ENCODE data around the gene PPTC7.
"Not testable (repeated sequence)": the region's sequence is repeated elsewhere in the genome, so short reads cannot be mapped to it uniquely, and the experiment has no call there.

PPTC7 gene

DNA sequence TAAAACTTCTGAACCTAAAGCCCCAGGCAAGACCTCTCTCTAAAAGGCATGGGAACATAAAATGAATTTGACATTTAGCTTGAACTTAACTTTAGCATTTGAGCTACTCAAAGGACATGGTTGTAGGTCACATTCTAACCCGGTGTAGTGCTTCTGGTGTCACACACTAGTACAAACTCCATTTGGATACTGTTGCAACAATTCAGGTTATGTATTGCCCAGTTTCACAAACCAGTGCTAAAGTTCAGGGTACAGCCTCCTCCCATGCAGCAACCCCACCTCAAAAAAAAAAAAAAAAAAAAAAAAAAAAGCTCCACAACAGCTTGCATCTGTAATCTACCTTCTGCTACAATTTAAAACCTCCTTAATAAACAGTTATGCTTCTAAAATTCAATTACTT is 7.8 kb downstream of the PPTC7 start:
- Histone ChIP-seq H3K36me3 (ENCODE audit: insufficient read depth, low read length) (no peaks in the 10 kb centered on the region; the same call in 1 of the 2 replicates), H3K27ac (ENCODE audit: low read depth, low read length, poor library complexity, severe bottlenecking) (no peak overlapping the region), H3K4me2 (ENCODE audit: low read length) (no peak overlapping the region)

GRCh38 chr12:110574717-110575230 is 8.3 kb downstream of the PPTC7 start:
- H3K27ac ChIP-seq (ENCODE audit: low read depth, low read length, poor library complexity, severe bottlenecking); H4K20me1 ChIP-seq (ENCODE audit: insufficient read depth, low read length); H3K27me3 ChIP-seq (ENCODE audit: insufficient read depth, low read length); H3K4me2 ChIP-seq (ENCODE audit: low read length); H3K9me2 ChIP-seq (ENCODE audit: low read depth, low read length); H2AFZ ChIP-seq (ENCODE audit: low read length); H3K4me3 ChIP-seq (ENCODE audit: low read depth, low read length, poor library complexity, severe bottlenecking); H3K9me3 ChIP-seq (ENCODE audit: low read length); H3K36me3 ChIP-seq (ENCODE audit: insufficient read depth, low read length); H3F3A ChIP-seq (ENCODE audit: insufficient read depth, low read length); H3K9ac ChIP-seq (ENCODE audit: low read length): not testable (repeated sequence)
- peaks cover 84% of the 10 kb centered on the region for H3K79me2 ChIP-seq (ENCODE audit: insufficient read depth, low read length)
- peaks cover 26% of the 10 kb centered on the region for H3K4me1 ChIP-seq (ENCODE audit: insufficient read depth, low read length, severe bottlenecking)

More for the DNA sequence above, 7.8 kb downstream of the PPTC7 start:
- peaks cover 88% of the 10 kb centered on the region for H3K79me2 ChIP-seq (ENCODE audit: insufficient read depth, low read length)
- peaks cover 32% of the 10 kb centered on the region for H3K4me1 ChIP-seq (ENCODE audit: insufficient read depth, low read length, severe bottlenecking)
- TF ChIP-seq CTCF (IDR thresholded peaks at IDR 0.05; ENCODE audit: low read length) (no peak), EZH2 (IDR thresholded peaks at IDR 0.05; ENCODE audit: borderline replicate concordance, low read length) (no peak)
- no peaks in the 10 kb centered on the region for H3K9me2 ChIP-seq (ENCODE audit: low read depth, low read length)
- no peaks in the 10 kb centered on the region for H3K27me3 ChIP-seq (ENCODE audit: insufficient read depth, low read length)
- no peak overlapping the region for H3K9ac ChIP-seq (ENCODE audit: low read length)
- H4K20me1 ChIP-seq (ENCODE audit: insufficient read depth, low read length): no peaks in the 10 kb centered on the region
- H3K9me3 ChIP-seq (ENCODE audit: low read length): 0 out of 2 replicates have a peak, but pooled peaks cover 3% of the 10 kb centered on the region
- H2AFZ ChIP-seq (ENCODE audit: low read length): no peak overlapping the region
- H3K4me3 ChIP-seq (ENCODE audit: low read depth, low read length, poor library complexity, severe bottlenecking): no peak overlapping the region
- H3F3A ChIP-seq (ENCODE audit: insufficient read depth, low read length): no peaks in the 10 kb centered on the region

GRCh38 chr12:110574044-110574443 is 9.1 kb downstream of the PPTC7 start:
- Histone ChIP-seq H3K9me2 (ENCODE audit: low read depth, low read length) (no peaks in the 10 kb centered on the region), H2AFZ (ENCODE audit: low read length) (no peak overlapping the region), H3K9ac (ENCODE audit: low read length) (no peak overlapping the region), H4K20me1 (ENCODE audit: insufficient read depth, low read length) (no peaks in the 10 kb centered on the region), H3K36me3 (ENCODE audit: insufficient read depth, low read length) (no peaks in the 10 kb centered on the region; the same call in 1 of the 2 replicates), H3K4me2 (ENCODE audit: low read length) (no peak overlapping the region), H3K27ac (ENCODE audit: low read depth, low read length, poor library complexity, severe bottlenecking) (no peak overlapping the region), H3K27me3 (ENCODE audit: insufficient read depth, low read length) (no peaks in the 10 kb centered on the region), H3K9me3 (ENCODE audit: low read length) (peaks cover 3% of the 10 kb centered on the region; the same call in 1 of the 2 replicates), H3F3A (ENCODE audit: insufficient read depth, low read length) (no peaks in the 10 kb centered on the region), H3K4me1 (ENCODE audit: insufficient read depth, low read length, severe bottlenecking) (peaks cover 19% of the 10 kb centered on the region), H3K79me2 (ENCODE audit: insufficient read depth, low read length) (peaks cover 84% of the 10 kb centered on the region), H3K4me3 (ENCODE audit: low read depth, low read length, poor library complexity, severe bottlenecking) (no peak overlapping the region)
- TF ChIP-seq EZH2 (IDR thresholded peaks at IDR 0.05; ENCODE audit: borderline replicate concordance, low read length) (no peak), CTCF (IDR thresholded peaks at IDR 0.05; ENCODE audit: low read length) (no peak)

GRCh38 chr12:110570798-110571197 is 12.3 kb downstream of the PPTC7 start:
- not testable (repeated sequence) for H3K9ac ChIP-seq (ENCODE audit: low read length); H3K36me3 ChIP-seq (ENCODE audit: insufficient read depth, low read length); H3K27me3 ChIP-seq (ENCODE audit: insufficient read depth, low read length); H4K20me1 ChIP-seq (ENCODE audit: insufficient read depth, low read length); H3K9me2 ChIP-seq (ENCODE audit: low read depth, low read length); H3K4me2 ChIP-seq (ENCODE audit: low read length); H3F3A ChIP-seq (ENCODE audit: insufficient read depth, low read length); H3K4me3 ChIP-seq (ENCODE audit: low read depth, low read length, poor library complexity, severe bottlenecking); H3K27ac ChIP-seq (ENCODE audit: low read depth, low read length, poor library complexity, severe bottlenecking); H2AFZ ChIP-seq (ENCODE audit: low read length); H3K9me3 ChIP-seq (ENCODE audit: low read length)
- H3K4me1 ChIP-seq (ENCODE audit: insufficient read depth, low read length, severe bottlenecking): peaks cover 20% of the 10 kb centered on the region
- H3K79me2 ChIP-seq (ENCODE audit: insufficient read depth, low read length): peaks cover 80% of the 10 kb centered on the region

DNA sequence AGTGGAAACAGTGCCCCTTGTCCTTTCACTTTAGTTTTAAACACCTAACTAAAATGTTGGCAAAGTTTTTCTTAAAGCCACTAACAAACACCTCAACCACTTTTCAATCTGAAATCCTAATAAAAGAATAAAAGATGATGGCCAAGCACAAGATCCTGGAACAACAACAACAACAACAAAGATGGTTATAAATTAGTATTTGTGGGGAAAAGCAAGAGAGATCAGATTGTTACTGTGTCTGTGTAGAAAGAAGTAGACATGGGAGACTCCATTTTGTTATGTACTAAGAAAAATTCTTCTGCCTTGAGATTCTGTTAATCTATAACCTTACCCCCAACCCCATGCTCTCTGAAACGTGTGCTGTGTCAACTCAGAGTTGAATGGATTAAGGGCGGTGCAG is 13.3 kb downstream of the PPTC7 start:
- peaks cover 76% of the 10 kb centered on the region for H3K79me2 ChIP-seq (ENCODE audit: insufficient read depth, low read length)
- not testable (repeated sequence) for H2AFZ ChIP-seq (ENCODE audit: low read length); H3K4me2 ChIP-seq (ENCODE audit: low read length); H3K27ac ChIP-seq (ENCODE audit: low read depth, low read length, poor library complexity, severe bottlenecking); H3F3A ChIP-seq (ENCODE audit: insufficient read depth, low read length); H3K9ac ChIP-seq (ENCODE audit: low read length); H3K36me3 ChIP-seq (ENCODE audit: insufficient read depth, low read length); H3K27me3 ChIP-seq (ENCODE audit: insufficient read depth, low read length); H3K9me3 ChIP-seq (ENCODE audit: low read length); H3K4me3 ChIP-seq (ENCODE audit: low read depth, low read length, poor library complexity, severe bottlenecking); H3K9me2 ChIP-seq (ENCODE audit: low read depth, low read length); H4K20me1 ChIP-seq (ENCODE audit: insufficient read depth, low read length)
- H3K4me1 ChIP-seq (ENCODE audit: insufficient read depth, low read length, severe bottlenecking): peaks cover 28% of the 10 kb centered on the region
